ENCODE data around the gene PRR14. TPM values are rescaled to one million over a fixed set of nuclear protein-coding genes. Genes with fewer than 3 reads are reported as not detected.
"Not testable (repeated sequence)": the region's sequence is repeated elsewhere in the genome, so short reads cannot be mapped to it uniquely, and the experiment has no call there.

The PRR14 gene
- polyA plus RNA-seq, 3 donors = 27.8 to 54.7 (median 30.6) TPM

DNA sequence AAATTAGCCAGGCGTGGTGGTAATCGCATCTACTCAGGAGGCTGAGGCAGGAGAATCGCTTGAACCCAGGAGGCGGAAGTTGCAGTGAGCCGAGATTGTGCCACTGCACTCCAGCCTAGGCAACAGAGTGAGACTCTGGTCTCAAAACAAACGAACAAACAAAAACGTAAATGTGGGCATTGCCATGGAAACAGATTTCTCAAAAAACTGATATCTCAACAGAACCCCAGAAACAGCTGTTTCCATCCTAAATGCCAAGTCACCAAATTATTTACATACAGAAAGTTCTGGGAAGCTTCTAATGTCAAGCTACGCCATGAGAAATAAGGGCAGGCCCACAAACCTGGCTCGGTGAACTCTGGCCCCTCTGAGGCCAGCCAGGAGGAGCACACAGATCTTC, 24.5 kb upstream of the PRR14 start:
- 82 to 91% (median 85%) methylated on average over 9 of the region's 9 CpGs for WGBS, 3 donors

DNA sequence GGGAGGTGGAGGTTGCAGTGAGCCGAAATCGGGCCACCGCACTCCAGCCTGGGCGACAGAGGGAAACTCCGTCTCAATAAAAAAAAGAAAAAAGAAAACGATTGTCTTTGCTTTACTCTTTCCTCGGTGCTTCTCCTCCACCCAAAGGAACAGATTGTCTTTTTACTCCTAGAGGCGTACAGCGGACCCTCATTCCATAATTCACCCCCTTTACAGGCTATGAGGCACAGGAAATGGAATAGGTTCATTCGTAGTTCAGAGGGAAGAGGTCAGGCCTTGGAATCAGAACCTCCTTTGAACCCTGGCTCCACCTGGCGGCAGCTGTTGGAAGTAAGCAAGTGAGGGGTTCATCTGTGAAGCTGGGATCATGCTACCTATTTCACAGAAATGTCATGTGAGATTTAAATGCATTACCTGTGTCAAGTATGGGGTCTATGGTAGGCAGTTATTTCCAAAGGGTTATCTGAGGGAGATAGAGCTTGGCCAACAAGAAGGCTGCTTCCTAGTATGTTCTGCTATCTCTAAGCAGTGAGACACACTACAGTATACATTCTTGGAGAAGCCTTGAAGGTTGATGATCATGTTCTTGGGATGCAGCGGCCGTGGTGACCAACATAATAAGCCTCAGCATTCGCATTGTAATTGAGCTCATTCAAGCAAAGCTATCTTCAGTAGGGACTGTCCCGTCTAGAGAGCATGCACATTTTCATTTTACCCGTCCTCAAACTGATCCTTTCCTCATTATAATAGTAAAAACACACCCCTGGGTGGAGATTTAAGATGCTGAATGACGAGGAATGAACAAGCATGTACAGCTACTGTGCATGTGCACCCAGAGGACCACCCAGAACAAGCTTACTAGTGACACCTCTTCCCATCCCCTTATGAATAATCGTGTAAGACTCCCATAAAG, 21.9 kb upstream of the PRR14 start:
- WGBS, 3 donors = 28 to 40% (median 33%) methylated on average over 18 of the region's 18 CpGs
- no peak overlapping the region for H3K27ac ChIP-seq (ENCODE audit: low read depth, low read length)

More for the DNA sequence above, 24.5 kb upstream of the PRR14 start:
- no peak overlapping the region for H3K27ac ChIP-seq (ENCODE audit: low read depth, low read length)

DNA sequence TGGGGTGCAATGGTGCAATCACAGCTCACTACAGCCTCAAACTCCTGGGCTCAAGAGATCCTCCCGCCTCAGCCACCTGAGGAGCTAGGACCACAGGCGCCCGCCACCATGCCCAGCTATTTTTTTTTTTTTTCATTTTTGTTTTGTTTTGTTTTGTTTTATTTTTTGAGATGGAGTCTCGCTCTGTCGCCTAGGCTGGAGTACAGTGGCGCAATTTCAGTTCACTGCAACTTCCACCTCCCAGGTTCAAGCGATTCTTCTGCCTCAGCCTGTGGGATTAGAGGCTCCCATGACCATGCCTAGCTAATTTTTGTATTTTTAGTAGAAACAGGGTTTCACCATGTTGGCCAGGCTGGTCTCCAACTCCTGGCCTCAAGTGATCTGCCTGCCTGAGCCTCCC, 18.3 kb upstream of the PRR14 start:
- not testable (repeated sequence) for H3K27ac ChIP-seq (ENCODE audit: low read depth, low read length)
- 81 to 91% (median 85%) methylated on average over 7 of the region's 7 CpGs for WGBS, 3 donors

DNA sequence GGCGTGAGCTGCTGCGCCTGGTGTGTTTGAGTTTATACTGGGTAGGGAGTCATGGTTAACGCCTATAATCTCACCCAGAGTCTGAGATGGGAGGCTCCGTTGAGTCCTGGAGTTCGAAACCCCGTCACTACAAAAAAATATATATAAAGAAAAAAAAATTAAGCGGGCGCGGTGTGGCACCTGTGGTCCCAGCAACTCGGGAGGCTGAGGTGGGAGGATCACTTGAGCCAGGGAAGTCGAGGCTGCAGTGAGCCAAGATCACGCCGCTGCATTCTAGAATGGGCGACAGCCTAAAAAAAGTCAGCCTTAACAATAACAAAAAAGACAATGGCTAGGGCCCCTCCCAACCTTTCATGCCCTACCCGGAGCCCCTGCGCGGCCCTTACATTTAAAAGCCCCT, 17.2 kb upstream of the PRR14 start:
- no peak overlapping the region for H3K27ac ChIP-seq (ENCODE audit: low read depth, low read length)

DNA sequence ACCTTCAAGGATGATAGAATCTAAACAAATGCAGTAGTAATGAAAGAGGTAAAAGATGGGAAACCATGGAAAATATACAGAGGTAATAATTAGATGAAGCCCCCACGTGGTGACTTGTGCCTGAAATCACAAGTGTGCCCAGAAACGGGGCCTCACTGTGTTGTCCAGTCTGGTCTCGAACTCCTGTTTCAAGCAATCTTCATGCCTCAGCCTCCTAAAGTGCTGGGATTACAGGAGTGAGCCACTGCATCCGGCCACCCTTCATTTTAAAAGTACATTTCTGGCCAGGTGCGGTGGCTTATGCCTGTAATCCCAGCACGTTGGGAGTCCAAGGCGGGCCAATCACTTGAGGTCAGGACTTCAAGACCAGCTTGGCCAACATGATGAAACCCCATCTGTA, 14.2 kb upstream of the PRR14 start:
- H3K27ac ChIP-seq (ENCODE audit: low read depth, low read length) = no peak overlapping the region
- 93 to 94% (median 94%) methylated on average over 7 of the region's 7 CpGs for WGBS, 3 donors

More for the DNA sequence above, 17.2 kb upstream of the PRR14 start:
- WGBS, 3 donors = 77 to 84% (median 82%) methylated on average over 17 of the region's 17 CpGs

DNA sequence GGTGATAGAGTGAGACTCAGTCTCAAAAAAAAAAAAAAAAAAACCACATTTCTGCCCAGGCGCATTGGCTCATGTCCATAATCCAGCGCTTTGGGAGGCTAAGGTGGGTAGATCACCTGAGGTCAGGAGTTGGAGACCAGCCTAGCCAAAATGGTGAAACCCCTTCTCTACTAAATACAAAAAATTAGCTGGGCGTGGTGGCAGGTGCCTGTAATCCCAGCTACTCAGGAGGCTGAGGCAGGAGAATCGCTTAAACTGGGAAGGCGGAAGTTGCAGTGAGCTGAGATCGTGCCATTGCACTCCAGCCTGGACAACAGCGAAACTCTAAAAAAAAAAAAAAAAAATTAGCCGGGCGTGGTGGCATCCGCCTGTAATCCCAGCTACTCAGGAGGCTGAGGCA, 13.6 kb upstream of the PRR14 start:
- WGBS, 3 donors = 88 to 92% (median 89%) methylated on average over 10 of the region's 10 CpGs
- not testable (repeated sequence) for H3K27ac ChIP-seq (ENCODE audit: low read depth, low read length)

DNA sequence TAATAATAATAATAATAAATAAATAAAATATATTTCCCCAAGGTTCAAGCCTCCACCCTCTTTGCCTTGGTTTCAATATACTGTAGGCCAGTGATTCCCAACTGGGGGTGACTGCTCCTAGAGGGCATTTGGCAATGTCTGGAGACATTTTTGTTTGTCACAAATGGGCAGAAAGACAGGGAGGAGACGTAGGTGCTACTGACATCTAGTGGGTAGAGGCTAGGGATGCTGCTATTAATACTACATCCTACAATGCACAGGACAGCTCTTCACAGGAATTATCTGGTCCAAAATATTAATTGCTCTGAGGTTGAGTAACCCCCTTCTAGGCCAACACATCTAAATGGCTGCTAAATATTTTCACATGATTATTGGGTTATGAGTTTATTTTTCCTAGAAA, 12.8 kb upstream of the PRR14 start:
- 4 to 9% (median 7%) methylated on average over 1 of the region's 1 CpG for WGBS, 3 donors
- no peak overlapping the region for H3K27ac ChIP-seq (ENCODE audit: low read depth, low read length)

DNA sequence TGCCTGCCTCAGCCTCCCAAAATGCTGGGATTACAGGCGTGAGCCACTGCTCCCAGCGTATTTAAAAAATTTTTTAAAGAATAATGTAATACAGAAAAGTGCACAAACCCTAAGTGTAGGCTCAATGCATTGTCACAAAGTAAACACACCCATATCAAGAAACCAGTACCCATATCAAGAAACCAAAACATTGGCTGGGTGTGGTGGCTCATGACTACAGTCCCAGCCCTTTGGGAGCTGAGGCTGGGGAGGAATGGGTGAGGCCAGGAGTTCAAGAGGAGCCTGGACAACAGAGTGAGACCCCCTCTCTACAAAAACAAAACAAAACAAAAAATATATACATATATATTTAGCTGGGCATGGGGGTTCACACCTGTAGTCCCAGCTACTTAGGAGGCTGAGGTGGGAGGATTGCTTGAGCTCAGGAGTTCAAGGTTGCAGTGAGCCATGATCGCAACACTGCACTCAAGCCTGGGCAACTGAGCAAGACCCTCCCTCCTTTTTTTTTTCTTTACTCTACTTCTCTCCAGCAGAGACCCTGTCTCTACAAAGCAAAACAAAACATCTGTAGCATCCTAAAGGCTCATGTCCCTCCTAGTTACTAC, 9.3 kb upstream of the PRR14 start:
- H3K27ac ChIP-seq (ENCODE audit: low read depth, low read length) = no peak overlapping the region

DNA sequence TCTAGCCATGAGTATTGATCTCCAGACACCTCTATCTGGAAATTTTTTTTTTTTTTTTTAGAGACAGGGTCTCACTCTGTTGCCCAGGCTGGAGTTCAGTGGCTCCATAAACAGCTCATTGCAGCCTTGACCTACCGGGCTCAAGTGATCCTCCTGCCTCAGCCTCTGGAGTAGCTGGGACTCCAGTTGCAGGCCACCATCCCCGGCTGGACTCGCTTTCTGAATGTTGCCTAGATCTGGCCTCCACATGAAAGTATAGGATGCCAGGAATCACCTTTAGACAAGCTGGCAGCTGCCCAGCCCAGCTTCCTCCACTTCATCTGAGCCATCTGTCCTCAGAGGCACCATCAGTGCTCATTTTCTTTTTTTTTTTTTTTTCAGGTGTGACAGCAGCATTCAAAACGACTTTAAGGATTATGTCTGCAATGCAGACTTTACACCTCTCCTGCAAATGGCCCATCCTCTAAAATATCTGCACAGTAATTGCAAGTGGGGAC, 6.4 kb upstream of the PRR14 start:
- 66 to 72% (median 68%) methylated on average over 4 of the region's 4 CpGs for WGBS, 3 donors
- no peak overlapping the region for H3K27ac ChIP-seq (ENCODE audit: low read depth, low read length)

More for the DNA sequence above, 9.3 kb upstream of the PRR14 start:
- 75 to 89% (median 77%) methylated on average over 3 of the region's 3 CpGs for WGBS, 3 donors

DNA sequence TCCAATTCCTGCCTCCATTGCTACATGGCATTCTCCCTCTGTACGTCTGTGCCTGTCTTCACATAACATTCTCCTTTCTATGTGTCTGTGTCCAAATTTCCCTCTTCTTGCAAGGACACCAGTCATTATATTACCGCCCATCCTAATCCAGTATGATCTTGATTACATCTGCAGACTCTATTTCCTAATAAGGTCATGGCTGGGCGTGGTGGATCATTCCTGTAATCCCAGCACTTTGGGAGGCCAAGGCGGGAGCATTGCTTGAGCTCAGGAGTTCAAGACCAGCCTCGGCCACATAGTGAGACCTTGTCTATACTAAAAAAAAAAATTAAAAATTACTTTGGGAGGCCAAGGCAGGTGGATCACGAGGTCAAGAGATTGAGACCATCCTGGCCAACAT, 5.0 kb upstream of the PRR14 start:
- WGBS, 3 donors = 70 to 72% (median 70%) methylated on average over 6 of the region's 6 CpGs
- no peak overlapping the region for H3K27ac ChIP-seq (ENCODE audit: low read depth, low read length)

DNA sequence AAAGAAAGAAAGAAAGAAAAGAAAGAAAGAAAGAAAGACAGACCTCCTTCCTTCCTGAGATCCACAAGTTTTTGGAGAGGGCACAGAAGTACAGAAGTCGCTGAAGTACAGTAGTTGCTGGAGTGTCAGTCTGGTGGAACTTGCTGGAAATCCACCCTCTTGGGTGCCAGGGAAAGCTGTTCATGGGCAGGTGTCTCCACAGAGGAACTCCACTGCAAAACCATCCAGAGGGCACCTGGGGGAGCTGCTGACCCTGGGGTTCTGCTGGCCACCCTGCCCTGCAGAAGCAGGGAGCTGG, 3.5 kb upstream of the PRR14 start:
- no peak overlapping the region for H3K27ac ChIP-seq (ENCODE audit: low read depth, low read length)
- 71 to 89% (median 76%) methylated on average over 1 of the region's 1 CpG for WGBS, 3 donors

DNA sequence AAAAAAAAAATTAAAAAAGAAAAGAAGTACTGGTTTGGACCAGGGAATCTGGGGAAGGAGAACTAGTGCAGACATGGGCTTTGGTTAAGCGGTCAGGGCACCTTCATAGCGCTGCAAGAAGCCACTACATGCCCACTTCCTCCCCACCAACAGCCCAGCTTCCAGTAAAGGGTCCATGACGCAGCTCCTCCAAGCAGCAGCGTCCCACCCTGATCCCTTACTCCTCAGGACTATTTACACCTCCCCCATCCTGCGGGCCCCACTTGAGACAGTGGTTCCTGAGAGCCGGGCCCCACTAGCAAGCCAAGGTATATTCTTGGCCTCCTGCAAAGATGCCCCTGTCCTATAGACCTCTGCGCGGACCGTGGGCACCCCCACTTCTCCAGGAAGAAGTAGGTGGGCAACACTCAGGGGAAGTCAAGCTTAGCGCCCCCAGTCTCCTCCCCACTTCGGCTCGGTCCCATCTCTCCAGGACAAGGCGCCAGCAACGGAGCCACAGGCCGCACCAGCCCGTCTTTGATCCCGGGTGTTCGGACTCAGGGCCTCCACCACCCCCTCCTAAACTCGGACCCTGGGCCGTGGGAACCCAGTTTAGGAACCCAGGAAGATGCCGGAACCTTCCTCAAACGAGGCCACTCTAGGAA, 913 bp upstream of the PRR14 start:
- 18 to 37% (median 29%) methylated on average over 22 of the region's 22 CpGs for WGBS, 3 donors
- peak overlapping the region; percentile 68 for H3K27ac ChIP-seq (ENCODE audit: low read depth, low read length)

DNA sequence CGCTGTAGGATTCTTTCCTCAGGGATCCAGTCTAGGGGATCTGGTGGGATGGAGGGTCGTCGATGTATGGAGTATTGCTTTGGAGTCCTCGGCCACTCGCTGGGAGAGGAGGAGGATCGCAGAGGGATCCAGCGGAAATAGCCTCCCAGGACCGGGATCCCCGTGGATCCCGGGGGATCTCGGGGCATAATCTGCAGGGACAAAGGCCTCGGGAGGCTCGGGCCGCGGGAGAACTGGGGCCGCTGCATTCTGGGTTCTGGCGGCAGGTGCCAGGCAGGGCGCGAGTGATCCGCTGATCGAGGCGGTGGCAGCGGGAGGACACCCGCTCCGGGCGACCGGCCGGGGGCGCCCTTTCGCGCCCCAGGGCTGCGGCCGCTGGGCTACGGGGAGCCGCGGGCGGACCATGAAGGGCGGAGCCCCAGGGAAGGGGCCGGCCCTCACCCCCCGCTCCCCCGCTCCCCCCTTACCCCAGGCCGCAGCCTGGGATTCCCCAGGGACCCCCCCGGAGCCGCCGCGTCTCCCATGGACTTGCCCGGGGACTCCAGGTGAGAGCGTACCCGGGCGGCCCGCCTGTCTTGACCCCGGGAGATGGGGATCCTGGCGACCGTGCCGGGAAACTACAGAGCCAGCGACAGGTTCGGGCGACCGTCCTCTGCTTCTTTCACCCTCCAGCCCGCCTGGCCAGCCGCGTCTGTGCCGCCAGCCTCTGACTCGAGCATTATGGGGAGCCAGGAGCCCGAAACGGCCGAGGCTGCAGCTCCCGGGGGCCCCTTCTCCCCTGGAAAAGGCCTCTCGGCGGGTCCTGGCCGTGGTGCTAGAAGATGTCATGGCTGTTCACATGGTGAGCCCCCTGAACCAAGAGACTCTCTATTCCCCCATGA, 604 bp downstream of the PRR14 start:
- 1 to 2% (median 1%) methylated on average over 52 to 71 of the region's 71 CpGs for WGBS, 3 donors
- peak overlapping the region; percentile 64 for H3K27ac ChIP-seq (ENCODE audit: low read depth, low read length)

DNA sequence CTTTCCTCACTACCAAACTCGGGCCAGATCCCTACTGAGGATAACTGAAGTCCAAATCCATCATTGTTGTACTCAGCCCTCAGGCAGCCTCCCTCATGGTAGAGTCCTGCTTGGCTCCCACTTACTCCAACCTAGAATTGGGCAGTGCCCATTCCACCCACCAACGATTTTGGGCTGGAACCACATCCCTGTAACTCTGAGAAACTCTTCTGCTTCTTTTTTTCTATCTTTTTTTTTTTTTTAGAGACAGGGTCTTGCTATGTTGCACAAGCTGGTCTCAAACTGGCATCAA, 1.2 kb downstream of the PRR14 start:
- 6 to 17% (median 13%) methylated on average over 2 of the region's 2 CpGs for WGBS, 3 donors
- H3K27ac ChIP-seq (ENCODE audit: low read depth, low read length) = no peak overlapping the region

DNA sequence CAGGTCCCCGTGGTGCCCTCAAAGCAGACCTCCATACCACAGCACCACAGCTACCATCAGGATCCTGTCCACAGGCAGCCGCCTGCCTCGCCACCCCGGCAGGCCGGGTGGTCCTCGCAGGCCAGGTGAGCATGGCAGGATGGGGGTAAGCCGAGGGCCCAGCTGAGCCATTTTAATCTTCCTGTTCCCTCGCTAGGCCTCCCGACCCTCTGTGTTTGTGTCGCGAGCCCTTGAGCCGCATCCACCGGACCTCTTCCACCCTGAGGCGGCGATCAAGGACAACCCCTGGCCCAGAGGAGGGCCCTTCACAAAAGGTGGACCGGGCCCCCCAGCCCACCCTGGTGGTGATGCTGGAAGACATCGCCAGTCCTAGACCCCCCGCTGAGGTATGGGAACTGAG, 2.0 kb downstream of the PRR14 start:
- no peak overlapping the region for H3K27ac ChIP-seq (ENCODE audit: low read depth, low read length)
- WGBS, 3 donors = 92 to 93% (median 93%) methylated on average over 18 of the region's 18 CpGs

DNA sequence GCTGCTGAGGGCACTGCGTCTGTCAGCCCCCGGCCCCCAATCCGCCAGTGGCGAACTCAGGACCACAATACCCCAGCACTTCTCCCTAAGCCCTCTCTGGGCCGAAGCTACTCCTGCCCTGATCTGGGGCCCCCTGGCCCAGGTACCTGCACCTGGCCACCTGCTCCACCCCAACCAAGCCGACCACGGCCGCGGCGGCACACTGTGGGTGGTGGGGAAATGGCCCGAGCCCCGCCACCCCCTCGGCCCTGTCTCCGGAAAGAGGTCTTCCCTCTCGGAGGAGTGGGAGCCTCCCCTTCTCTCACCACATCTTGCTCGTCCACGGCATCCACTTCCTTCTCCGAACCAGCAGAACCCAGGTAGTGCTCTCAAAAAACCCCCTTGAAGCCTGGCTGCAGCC, 4.1 kb downstream of the PRR14 start:
- H3K27ac ChIP-seq (ENCODE audit: low read depth, low read length) = no peak overlapping the region
- WGBS, 3 donors = 90 to 94% (median 91%) methylated on average over 18 of the region's 18 CpGs

DNA sequence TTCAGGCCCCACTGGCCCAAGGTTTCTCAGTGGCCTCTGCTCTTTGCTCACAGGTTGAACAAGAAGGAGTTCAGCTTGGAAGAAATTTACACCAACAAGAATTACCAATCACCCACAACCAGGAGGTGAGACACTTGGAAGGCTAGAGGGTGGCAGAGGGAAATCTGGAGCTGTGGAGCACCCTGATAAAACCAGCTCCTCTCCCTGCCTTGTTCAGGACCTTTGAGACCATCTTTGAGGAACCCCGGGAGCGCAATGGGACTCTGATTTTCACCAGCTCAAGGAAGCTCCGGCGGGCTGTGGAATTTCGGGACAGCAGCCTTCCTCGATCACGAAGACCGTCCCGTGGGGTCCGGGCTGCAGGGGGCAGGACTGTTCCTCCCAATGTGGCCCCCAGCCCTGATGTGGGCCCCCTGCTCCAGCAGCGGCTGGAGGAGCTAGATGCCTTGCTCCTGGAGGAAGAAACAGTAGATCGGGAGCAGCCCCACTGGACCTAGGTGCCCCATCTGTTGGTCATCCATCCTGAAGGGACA, 5.1 kb downstream of the PRR14 start:
- WGBS, 3 donors = 90 to 95% (median 95%) methylated on average over 12 of the region's 12 CpGs
- H3K27ac ChIP-seq (ENCODE audit: low read depth, low read length) = no peak overlapping the region

DNA sequence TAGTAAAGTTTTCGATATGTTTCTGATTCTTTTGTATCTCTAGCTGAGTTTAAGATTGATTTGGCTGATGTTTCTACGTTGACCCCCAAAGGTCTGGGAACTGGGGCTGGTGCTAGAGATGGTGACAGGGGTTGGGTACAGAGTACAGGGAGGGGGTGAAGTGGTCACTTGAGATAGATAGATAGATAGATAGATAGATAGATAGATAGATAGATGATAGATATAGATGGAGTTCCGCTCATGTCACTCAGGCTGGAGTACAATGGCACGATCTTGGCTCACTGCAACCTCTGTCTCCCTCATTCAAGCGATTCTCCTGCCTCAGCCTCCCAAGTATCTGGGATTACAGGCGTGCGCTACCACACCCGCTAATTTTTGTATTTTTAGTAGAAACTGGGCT, 5.6 kb downstream of the PRR14 start:
- WGBS, 3 donors = 93 to 96% (median 95%) methylated on average over 8 of the region's 8 CpGs
- no peak overlapping the region for H3K27ac ChIP-seq (ENCODE audit: low read depth, low read length)
